HEK293T (cell line): Measurements from ENCODE around the gene ACBD6.

Source experiments
- BHLHE40 ChIP-seq: fragments of 450-650 bp; IDR thresholded peaks from 2 replicates; pipeline ENCODE4 v1.6.1; 2016; ENCODE audit warnings: mild to moderate bottlenecking, moderate library complexity, borderline replicate concordance
- FOXA1 ChIP-seq: fragments of 450-650 bp; IDR thresholded peaks from 2 replicates; pipeline ENCODE4 v1.6.1; 2016; ENCODE audit warnings: mild to moderate bottlenecking
- FOXM1 ChIP-seq: fragments of 450-650 bp; IDR thresholded peaks from 2 replicates; pipeline ENCODE4 v1.6.1; 2017; ENCODE audit warnings: mild to moderate bottlenecking, borderline replicate concordance
- HDGF ChIP-seq: fragments of 450-650 bp; IDR thresholded peaks from 2 replicates; pipeline ENCODE4 v1.6.1; 2017; ENCODE audit warnings: antibody characterized with exemption, borderline replicate concordance
- LEF1 ChIP-seq: fragments of 450-650 bp; IDR thresholded peaks from 2 replicates; pipeline ENCODE4 v1.6.1; 2017; ENCODE audit warnings: mild to moderate bottlenecking, borderline replicate concordance
- NFRKB ChIP-seq: fragments of 450-650 bp; IDR thresholded peaks from 2 replicates; pipeline ENCODE4 v1.6.1; 2016; ENCODE audit warnings: mild to moderate bottlenecking, moderate library complexity
- PKNOX1 ChIP-seq: fragments of 450-650 bp; IDR thresholded peaks from 2 replicates; pipeline ENCODE4 v1.6.1; 2016
- ZNF384 ChIP-seq: fragments of 450-650 bp; IDR thresholded peaks from 2 replicates; pipeline ENCODE4 v1.6.1; 2016

GRCh38 chr1:180402001-180402400 lies 100.4 kb downstream of the ACBD6 start:
- TF ChIP-seq LEF1: no peak
- TF ChIP-seq HDGF: no peak
- no peak for TF ChIP-seq FOXM1
- TF ChIP-seq NFRKB: no peak
- TF ChIP-seq PKNOX1: no peak
- no peak for TF ChIP-seq BHLHE40
- no peak for TF ChIP-seq FOXA1
- TF ChIP-seq ZNF384: no peak
